GM18505 (cell line): ENCODE results near the gene C9orf72.

ENCODE experiments used
- ATAC-seq: cut with Tn5 transposase; IDR thresholded peaks from one replicate; pipeline ENCODE4 v1.9.1; 2021; ENCODE audit not compliant: unreplicated experiment
- POLR2A ChIP-seq: IDR thresholded peaks from 4 replicates; pipeline ENCODE4 v1.6.1; 2011; ENCODE audit warnings: borderline replicate concordance; ENCODE audit not compliant: insufficient read depth, insufficient read length; ENCODE audit errors: extremely low read depth

C9orf72 gene

DNA sequence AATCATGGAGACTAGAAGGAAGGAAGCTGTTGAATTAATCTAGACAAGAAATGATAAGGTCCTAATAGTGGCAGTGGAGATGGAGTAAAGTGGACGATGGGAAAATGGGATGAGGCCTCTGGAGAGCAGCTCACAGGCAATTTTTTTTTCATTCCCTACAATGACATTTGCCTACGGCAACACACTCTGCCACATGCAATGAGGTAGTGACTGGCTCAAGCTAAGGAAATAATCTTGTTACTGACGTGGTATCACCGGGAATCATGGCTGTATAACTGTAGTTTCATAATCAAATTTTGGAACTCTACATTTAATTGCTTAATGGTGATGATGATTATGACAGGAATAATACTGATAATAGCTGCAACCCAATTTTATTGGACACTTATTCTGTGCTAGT lies 31.5 kb downstream of the C9orf72 start:
- no peak for TF ChIP-seq POLR2A
- ATAC-seq = no peak

DNA sequence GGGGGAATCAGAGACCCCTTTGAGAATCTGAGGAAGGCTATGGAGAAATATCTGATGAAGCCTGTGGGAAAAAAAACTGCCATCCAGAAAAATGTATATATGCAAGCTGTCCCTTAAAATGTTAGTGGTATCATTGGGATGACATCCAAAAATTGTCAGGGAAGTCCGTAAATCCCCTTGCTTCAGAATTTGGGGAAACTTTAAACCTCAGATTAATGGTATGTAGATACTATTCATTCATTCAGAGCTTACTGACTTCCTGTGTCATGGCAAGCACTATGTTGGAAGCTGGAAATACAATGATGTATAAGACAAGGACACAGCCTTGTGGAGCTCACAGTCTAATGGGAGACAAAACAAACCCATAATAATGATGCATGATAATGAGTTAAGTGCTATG lies 32.8 kb downstream of the C9orf72 start:
- TF ChIP-seq POLR2A = no peak
- no peak for ATAC-seq

DNA sequence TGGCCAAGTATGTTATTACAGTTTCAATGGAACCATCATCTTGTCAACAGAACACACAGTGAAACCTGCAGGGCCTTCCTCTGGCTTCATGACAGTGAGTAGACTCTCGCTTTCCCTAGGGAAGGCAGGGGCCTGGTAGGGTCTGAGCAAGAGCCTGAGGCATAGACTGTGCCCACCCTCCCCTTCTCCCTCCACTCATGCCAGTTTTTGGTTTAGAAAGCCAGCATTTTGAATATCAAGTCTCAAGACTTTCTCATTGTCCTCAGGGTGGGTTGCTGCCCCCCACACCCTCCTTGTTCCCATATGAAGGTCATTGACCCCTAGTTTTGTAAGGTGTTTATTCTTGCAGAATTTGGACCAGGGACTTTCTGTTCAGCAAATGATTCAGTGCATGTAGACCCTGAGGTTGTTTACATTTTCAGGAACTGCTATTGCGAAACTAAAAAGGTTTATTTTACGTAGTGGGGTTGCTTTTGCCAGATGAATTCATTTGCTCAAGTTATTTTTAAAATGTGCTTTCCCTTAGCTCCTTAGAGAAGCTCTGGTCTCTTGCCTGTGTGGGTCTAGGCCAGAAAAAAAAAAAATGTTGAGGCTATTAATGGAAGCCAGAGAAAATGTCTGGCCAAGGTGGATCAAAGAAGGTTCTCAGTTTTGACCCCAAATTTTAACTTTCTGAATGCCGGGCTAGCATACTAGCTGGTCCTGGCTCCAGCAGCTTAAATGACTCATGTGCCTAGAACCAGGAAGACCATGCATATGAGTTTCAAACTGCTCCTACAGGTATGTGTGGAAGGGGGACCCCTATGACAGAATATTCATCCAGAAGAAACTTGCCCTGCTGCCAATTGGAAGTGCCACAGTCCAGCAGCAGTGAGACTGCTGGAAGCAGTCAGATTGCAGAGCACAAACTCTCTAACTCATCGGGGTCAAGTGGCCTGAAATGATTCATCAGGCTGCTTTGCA lies 33.5 kb downstream of the C9orf72 start:
- peak; percentile 40 for ATAC-seq
- no peak for TF ChIP-seq POLR2A

DNA sequence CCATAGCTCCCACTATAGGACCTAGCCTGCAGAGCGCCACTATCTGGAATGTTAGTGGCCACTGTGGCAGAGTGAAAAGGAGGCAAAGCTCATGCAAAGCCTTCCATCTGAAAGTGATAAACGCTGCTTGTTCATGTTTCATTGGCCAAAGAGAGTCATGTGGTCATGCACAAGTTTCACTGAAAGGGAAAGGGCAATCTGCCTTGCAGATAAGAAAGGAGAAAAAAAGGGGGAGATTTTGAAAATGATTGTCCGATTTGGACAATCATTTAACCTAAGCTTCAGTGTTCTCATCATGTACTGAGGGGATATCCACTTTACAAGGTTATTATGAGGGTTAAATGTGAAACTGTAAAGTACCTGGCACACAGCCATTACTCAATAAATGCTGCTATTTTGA lies 34.6 kb downstream of the C9orf72 start:
- TF ChIP-seq POLR2A = no peak
- peak; percentile 43 for ATAC-seq

- ATAC-seq = no peak
- TF ChIP-seq POLR2A = no peak
Observed at GRCh38 chr9:27537756-27538155, 35.5 kb downstream of the C9orf72 start.

- TF ChIP-seq POLR2A = no peak
- ATAC-seq = no peak
Observed at GRCh38 chr9:27537027-27537435, 36.2 kb downstream of the C9orf72 start.

DNA sequence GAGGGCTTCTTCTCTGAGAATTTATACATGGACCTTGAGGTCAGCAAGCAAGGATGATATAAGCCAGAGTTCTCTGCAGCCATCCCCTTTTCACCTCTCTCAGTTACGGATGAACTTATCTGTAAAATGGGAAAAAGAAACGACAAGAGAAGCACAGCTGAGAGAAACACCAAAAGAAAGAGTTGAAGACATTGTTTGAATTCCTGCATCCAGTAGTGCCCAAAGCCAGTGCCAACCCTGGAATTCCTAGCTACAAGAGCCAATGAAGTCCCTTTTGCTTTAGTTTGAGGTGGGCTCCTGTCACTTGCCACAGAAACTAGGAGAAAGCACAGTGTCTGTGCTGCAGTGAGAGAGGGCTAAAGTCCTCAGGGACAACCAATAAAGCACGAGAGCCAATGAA lies 37.1 kb downstream of the C9orf72 start:
- no peak for TF ChIP-seq POLR2A
- no peak for ATAC-seq

GRCh38 chr9:27535701-27536118 lies 37.6 kb downstream of the C9orf72 start:
- no peak for TF ChIP-seq POLR2A
- no peak for ATAC-seq

DNA sequence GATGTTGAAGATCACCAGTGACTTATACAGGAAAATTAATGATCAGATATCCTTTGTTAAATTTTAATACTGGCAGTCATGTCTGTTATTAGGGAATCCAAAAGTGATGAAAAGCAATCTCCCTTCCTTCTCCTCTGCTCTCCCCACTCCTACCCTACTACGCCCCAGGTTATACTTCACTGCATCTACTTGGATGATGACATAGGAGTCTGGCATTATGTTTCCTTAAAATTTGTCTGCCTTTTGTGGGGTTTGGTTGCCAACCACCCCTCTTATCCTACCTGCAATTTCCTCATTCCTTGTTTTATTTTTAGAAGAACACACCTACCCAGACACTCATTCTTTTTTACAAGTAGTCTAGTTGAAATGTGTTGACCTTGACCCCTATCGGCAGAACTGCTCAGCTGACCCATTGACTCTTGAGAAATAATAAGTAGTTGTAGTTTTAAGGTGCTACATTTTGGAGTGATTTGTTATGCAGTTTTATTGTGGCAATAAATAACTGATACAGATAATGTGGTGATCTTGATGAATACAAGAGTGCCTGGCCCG lies 38.5 kb downstream of the C9orf72 start:
- no peak for ATAC-seq
- no peak for TF ChIP-seq POLR2A

- TF ChIP-seq POLR2A = no peak
- no peak for ATAC-seq
Observed at GRCh38 chr9:27534131-27534530, 39.1 kb downstream of the C9orf72 start.

DNA sequence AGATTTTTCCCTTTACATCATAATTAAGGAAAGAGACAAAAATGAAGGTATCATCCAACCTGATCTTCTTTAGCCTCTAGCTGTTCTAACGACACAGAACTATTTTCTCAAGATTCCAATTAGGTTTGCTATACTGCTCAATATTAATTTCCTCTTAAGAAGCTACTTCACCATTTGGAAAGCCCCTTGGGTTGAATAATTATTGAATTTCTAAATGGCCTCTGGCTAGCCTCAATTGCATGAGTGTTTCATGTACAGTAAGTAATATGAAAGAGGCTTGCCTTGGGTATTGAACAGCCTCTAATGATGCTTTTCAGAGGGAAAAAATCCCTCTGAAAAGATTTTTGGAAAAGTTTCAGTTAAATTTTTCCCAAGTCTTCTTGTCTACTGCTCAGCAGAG lies 40.0 kb downstream of the C9orf72 start:
- no peak for TF ChIP-seq POLR2A
- ATAC-seq = no peak

- no peak for TF ChIP-seq POLR2A
Observed at GRCh38 chr9:27532046-27532445, 41.2 kb downstream of the C9orf72 start.

GRCh38 chr9:27530915-27531755 lies 42.1 kb downstream of the C9orf72 start:
- no peak for TF ChIP-seq POLR2A
- ATAC-seq = no peak

More at GRCh38 chr9:27532046-27532445, 41.2 kb downstream of the C9orf72 start:
- ATAC-seq = no peak
